ENCODE measurements around the gene PLA2G7.
"Not testable (repeated sequence)": the region's sequence is repeated elsewhere in the genome, so short reads cannot be mapped to it uniquely, and the experiment has no call there.

The PLA2G7 gene

DNA sequence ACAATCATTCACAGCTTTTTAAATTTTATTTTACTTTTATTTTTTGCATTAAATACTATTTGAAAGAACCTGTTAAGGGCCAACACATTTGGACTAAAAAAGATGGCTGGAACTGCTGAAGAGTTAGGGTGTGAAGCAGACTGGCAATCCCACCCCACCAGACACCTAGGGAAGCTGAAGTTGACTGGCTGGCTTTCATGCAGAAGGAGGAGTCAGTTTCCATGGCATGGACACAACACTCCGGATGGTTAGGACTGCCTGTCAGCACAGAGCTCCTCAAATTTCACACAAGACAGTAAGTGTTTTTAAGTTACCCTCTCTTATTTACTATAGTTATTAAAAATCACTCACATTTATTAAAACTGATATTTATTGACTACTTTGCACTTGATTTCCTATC is 11.5 kb upstream of the PLA2G7 start, which contains the start of gene ANKRD66:
Gene ANKRD66, plus strand, starts transcription at position 238 of the 400 bp plus-strand sequence. CDS start 5,016 bp downstream, outside the sequence.
- no peak for DNase-seq

DNA sequence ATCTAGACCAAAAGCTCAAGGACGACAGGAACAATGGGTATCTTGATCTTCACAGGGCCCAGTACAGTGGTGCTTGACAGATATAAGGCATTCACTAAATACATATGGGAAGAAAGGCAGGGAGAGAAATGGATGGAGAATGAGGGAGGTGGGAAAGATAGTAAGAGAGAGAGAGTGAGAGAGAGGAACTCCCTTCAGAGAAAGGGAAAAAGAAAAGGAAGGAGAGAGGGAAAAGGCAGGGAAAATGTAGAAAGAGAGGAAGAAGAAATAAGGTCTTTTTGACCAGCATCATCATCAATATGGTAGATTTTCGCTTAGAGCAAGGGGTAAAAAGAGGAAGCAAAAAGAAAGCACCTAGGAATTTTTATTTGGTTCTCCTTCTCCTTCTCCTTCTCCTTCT is 10.8 kb upstream of the PLA2G7 start:
- DNase-seq: no peak

DNA sequence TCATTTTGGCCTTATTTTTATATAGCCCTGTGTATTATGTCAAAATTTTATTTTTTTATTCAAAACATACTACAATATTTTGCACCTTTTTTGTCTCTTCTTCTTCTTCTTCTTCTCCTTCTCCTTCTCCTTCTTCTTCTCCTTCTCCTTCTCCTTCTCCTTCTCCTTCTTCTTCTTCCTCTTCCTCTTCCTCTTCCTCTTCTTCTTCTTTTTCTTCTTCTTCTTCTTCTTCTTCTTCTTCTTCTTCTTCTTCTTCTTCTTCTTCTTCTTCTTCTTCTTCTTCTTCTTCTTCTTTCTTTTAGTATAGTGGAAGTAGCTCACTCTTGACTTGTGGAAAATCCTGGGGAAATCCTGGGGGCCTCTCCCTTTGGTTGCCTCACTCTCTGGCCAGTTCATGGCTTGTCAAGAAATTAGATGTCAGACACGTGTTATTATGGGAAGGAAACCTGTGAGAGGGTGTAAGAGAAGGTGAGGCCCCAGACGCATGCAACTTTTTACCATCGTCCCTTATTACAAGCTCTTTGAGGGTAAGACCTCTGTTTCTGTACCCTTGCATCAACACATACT is 9.1 kb upstream of the PLA2G7 start:
- not testable (repeated sequence) for DNase-seq

DNA sequence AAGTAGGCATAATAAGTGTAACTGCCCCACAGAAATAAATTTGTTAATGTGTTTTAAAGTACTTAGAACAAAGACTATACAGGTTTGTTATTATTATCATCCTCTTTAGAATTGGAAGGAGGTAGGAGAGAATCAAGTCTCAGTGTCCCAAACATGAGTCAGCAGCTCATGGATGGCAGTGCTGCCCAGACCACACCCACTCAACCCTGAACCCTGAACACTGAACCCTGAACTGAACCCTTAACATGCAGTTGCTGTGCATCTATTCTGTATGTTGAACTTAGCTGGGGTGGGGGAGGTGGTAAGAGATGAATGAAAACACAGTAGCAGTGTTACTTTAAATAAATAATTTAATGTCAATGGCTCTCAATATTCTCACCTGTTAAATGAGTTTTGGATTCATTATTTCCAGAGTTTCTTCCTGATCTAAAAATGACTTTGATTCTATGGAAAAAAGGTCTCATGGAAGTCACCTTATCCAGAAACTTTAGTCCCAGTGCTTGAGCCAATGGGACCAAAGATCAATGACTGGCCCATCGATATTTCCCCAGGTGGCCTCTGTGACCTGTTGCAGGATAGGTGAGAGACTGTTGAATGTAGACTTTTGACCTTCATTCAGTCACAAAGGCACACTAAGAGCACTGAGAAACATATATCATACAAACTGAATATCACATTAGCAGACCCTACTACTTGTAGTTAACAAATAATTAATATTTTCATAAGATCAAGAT is 8.4 kb upstream of the PLA2G7 start:
- no peak for DNase-seq

DNA sequence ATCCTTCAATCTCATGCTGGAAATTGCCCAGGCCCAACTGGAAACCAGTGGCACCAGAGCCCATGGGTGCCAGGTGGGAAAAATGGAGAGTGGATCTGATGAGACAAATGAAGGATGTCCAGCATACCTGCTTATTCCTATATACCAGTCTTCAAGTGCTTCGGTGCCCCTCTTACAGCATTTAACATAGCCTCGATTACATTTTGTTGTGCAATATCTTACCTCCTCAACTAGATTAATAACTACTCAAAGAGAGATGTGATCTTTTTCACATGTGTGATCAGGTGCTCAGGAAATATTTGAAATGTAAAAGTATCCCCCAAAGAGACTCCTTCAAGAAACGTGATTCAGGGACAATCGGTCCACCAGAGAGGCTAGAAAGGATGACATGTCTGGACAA is 6.7 kb upstream of the PLA2G7 start:
- no peak for DNase-seq

DNA sequence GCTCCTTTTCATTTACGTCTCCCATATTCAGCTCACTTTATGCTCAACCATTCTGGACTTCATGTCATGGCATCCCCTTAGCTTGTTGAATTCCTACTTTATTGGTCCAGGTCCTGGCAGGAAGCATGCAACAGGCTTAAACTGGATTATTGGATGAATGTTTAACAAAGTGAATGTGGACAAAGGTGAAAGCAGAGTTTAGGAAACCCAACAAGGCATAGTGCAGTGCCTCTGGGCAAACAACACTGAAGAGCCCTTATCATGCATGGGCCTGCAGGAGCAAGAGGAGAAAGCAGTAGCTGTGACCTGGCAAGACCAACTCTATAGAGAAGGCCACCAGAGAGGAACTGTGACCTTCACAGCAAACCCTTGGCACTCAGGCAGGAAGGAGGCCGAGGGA is 6.3 kb upstream of the PLA2G7 start:
- no peak for DNase-seq

DNA sequence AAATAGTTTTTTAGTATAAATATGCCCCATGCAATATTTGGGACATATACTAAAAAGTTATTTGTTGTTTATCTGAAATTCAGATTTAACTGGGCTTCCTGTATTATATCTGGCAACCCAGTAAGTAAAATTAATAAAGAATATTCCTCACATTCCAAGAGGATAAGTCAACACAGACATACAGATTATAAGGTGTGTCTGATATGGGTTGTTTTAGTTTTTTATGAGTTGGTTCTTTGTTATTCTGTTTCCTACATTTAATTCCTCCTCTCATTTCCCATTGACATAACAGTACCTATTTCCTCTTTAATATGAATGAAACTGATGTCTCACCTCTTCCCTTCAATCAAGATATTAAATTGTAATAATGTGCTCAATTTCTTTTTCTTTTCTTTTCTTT is 1.7 kb upstream of the PLA2G7 start:
- DNase-seq: no peak

DNA sequence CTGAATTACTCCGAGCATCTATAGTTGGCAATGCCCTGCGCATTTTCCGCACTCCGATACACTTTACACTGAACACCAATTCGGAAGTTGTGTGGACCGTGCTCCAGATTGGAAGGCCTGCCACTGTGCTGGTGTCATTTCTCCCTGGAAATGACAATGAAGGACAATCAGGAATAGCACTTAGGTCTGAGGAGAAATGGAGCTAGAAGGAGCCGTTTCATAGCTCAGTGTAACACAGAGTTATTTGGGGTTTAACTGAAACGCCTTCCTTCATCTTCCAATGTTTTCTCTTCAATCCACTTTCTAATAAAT is 501 bp upstream of the PLA2G7 start:
- no peak for DNase-seq

DNA sequence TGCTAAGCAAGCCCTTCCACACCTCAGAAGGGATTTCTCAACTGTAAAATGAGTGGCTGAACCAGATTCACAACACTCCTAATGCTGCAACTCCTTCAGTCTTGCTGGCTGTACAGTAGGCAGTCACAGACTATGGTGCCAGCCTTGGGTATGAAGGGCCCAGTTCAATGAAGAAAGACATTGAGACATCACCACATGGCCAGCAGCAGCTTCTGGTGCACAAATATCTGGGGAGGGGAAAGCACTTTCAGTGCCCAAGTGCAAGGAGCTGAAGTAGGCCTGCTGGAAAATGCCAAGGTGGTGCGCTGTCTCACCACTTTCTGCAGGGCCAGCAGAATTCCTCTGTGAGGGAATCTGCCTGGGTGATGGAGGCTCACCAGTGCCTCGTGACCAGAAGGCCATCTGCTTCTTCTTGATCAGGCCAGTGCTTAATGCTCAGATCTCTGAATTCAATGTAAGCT is 1.8 kb downstream of the PLA2G7 start:
- DNase-seq: no peak

DNA sequence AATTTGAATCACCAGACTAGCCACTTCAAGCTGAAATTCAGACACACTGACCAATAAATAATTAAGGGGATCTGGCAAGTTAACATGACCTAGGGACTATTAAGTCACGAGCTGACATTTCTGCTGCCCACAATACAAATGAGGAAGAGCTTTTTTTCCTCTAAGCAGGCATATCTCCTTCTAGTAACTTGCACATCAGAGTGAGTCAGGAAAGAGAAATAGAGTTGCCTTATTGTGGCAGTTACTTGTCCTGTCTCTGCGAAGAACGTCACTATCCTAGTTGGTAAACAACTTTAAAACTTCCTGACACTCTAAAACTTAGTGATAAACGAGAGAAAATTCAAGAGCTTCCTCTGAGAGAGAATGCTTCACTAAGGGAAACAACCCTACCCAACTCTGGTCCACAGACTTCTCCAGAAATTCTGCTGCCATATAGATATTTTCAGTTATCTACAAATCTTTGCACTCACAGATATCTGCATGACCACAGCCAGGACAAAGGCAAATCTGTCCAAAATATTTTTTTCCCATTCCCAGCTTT is 4.2 kb downstream of the PLA2G7 start:
- no peak for DNase-seq

DNA sequence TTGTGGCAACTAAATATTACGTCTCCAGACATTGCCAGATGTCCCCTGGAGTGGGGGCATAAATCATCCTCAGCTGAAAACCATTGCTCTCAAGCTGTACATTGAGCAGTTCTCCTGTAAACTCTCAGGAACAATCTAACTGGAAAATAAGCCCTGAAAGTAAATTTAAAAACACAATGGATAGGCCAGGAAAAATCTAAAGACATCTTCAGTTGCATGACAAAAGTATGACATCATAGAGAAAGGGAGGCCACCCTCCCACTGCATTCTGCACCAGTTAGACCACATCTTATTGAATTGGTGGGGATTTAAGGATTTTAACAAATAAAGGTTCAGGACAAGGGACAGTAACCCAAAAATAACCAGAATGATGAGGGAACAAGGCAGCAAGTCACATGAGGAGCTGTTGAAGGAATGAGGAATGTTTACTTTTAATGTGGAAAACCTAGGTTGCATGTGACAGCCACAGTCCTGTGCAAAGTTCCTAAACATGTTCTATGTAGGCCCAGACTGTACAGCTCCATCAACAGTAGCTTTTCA is 5.3 kb downstream of the PLA2G7 start:
- DNase-seq: no peak

DNA sequence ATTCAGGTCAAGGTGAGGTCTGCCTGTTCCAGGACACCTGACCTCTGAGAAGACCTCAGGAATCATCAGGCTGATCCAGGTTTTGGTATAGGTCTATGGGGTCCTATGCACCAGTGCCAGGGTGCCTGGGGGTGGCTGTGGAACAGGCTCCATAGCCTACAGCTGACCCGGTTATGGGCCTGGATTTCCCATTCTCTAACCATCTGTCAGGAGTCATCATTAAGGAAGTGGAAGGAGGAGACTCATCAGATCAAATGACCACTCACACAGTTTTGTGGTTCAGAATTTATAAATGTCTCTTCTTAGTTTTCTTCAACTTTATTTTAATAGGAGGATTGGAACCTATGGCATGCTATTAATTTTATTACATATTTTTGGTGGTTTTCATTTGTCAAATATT is 14.8 kb downstream of the PLA2G7 start:
- DNase-seq: no peak

DNA sequence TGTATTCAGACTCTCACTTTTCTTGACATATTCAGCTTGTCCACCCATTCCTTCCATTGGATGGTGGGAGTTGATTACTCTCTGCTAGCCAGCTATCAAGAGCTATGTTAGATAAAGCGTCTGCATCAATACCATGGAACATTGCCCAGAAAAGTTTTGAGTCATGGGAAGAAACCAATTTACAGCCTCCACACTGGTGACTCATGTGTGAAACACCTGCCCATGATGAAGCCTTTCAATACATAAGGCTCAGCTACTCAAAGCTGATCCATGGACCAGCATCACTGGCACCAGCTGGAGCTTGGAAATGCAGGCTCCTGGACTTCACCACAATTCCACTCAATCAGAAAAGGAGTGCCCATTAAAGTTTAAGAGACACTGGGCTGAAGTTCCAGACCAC is 16.1 kb downstream of the PLA2G7 start:
- DNase-seq: no peak

DNA sequence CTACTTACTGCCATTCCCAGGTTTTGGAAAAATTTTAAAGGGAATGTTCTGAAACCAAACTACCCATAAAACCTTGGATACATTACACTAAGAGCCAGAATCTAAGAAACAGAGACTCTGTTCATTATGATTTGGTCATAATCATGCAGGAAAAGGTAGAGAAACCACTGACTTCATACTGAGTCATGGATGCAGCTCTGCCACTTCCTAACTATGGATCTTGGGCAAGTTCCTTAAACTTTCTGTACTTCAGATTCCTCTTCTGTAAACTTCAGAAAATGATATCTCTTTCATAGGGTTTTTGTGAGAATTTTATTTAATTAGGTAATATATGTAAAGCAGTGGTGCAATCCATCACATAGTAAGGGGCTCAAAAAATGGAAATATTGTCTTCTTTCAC is 20.0 kb downstream of the PLA2G7 start:
- no peak for DNase-seq

DNA sequence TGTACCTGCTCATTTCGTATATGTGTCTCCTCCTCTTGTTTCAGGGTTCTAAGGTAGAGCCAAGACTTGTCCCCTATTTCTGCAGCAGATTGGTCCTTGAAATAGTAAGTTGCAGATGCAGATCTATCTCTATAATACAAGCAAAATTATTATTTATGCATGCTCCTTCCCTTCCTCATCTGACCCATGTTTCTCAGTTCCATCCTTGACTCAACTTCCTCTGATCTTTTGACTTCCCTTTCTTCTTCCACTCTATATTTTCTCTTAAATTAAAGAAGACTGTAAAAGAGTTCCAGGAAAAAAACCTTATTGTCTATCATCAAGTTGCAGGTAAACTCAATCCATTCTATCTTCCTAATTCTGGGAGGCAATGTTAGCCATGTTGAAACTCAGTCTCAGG is 23.7 kb downstream of the PLA2G7 start:
- no peak for DNase-seq

DNA sequence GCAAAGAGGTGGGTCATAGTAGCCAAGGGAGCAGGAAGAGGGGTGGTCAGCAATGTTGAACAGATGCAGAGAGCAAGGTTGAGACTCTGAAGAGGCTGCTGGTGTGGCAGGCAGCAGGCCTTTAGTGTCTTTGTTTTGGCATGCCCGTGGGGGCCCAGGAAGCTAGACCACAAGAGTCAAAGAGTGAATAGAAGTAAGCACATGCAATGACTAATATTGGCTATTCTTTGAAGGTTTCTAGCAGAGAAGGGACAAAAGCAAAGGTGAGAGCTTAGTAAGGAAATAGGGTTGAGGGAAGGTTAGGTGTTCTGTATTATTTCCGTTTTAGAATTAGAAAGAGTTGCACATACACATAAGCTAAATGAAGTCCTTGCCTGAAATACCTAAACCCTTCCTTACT is 28.7 kb downstream of the PLA2G7 start:
- no peak for DNase-seq

DNA sequence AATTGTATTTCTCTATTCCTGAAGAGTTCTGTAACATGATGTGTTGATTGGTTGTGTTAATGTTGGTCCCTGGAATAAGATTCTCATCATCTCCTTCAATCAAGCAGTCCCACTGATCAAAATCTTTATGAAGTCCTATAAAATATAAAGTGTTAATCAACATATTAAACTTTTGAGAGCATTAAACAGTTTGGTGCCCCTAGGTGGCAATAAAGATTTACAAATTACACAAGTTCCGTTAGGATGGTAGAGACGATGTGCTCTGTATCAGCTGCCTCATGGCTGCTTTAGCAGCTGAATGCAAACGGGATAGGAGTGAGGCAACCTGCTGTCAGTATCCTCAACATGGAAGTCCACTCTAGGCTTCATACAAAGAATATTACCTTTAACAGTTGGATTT is 30.6 kb downstream of the PLA2G7 start:
- no peak for DNase-seq

DNA sequence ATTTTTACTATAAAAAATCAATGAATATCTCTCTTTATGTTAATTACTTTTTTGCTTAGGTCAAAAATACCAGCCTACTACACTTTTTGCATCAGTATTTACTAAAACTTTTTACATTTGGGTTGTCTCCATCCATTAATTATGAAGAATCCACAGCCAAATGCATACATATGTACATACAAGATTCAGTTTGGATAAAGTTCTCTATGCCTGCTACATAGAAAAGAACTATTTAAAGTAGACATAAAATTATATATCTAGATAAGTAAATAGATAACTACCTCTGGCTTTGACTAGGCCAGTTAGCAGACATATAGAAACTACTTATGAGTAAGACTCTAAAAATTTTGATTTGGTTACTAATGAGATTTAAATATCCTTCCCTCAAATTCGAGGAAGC is 35.2 kb downstream of the PLA2G7 start:
- DNase-seq: no peak

DNA sequence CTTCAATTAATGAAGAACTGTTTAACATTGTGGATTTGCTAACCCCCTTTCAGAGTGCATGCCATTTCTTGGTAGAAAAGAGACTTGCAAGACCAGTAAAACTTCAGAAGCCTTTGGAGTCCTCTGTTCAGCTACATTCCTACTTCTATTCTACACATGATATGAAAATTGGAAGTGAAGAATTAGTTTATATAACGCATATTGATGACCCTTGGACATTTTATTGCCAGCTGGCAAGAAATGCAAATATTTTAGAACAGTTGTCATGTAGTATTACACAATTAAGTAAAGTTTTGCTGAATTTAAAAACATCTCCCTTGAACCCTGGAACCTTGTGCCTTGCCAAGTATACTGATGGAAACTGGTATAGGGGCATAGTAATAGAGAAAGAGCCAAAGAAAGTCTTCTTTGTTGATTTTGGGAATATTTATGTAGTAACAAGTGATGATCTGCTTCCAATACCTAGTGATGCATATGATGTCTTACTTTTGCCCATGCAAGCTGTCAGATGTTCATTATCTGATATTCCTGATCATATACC is 44.2 kb downstream of the PLA2G7 start:
- DNase-seq: no peak

DNA sequence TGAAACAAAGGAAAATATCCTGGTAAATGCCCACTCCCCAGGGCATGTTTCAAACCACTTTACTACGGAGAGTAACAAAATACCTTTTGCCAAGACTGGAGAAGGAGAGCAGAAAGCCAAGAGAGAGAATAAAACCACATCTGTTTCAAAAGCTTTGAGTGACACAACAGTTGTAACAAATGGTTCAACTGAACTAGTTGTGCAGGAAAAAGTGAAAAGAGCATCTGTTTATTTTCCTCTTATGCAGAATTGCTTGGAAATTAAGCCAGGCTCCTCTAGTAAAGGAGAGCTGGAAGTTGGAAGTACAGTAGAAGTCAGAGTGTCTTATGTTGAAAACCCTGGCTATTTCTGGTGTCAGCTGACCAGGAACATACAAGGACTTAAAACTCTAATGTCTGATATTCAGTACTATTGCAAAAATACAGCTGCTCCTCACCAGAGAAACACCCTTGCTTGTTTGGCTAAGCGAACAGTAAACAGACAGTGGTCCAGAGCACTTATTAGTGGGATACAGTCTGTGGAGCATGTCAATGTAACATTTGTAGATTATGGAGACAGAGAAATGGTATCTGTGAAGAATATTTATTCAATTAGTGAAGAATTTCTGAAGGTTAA is 44.9 kb downstream of the PLA2G7 start:
- no peak for DNase-seq

DNA sequence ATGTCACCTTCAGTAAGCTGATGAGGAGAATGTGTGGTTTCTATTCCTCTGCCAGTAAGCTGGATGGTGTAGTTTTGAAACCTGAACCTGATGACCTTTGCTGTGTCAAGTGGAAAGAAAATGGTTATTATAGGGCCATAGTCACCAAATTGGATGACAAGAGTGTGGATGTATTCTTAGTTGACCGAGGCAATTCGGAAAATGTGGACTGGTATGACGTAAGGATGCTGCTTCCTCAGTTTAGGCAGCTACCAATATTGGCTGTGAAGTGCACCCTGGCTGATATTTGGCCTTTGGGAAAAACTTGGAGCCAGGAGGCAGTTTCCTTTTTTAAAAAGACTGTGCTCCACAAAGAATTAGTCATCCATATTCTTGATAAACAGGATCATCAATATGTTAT is 45.5 kb downstream of the PLA2G7 start:
- DNase-seq: no peak

DNA sequence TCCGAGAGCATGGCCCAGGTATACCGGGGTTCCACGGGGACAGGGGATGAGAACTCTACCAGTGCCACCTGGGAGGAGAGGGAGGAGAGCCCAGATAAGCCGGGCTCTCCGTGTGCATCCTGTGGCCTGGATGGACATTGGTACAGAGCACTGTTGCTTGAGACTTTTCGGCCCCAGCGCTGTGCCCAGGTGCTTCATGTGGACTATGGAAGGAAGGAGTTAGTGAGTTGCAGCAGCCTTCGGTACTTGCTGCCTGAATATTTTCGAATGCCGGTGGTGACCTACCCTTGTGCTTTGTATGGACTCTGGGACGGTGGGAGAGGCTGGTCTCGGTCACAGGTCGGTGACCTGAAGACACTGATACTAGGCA is 46.2 kb downstream of the PLA2G7 start:
- no peak for DNase-seq

DNA sequence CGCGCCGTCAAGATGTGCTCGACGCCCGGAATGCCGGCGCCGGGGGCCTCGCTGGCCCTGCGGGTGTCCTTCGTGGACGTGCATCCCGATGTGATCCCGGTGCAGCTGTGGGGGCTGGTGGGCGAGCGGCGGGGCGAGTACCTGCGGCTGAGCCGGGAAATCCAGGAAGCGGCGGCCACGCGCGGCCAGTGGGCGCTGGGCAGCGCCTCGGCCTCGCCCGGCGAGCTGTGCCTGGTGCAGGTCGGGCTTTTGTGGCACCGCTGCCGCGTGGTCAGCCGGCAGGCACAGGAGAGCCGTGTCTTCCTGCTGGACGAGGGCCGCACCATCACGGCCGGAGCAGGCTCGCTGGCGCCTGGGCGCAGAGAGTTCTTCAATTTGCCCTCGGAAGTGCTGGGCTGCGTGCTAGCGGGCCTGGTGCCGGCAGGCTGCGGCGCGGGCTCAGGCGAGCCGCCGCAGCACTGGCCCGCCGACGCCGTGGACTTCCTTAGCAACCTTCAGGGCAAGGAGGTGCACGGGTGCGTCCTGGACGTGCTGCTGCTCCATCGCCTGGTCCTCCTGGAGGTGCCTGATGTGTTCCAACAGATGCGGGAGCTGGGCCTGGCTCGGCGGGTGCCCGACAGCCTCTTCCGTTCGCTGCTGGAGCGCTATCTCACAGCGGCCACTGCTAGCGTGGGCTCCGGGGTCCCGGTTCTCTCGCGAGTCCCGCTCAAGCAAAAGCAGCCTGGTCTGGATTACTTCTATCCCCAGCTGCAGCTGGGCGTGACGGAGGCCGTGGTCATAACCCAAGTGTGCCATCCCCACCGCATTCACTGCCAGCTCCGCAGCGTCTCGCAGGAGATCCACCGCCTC is 46.8 kb downstream of the PLA2G7 start:
- DNase-seq: no peak

Data from cerebellar nuclear complex (tissue), 1 donor.